Measurements from ENCODE around the gene COPE.

The COPE gene

DNA sequence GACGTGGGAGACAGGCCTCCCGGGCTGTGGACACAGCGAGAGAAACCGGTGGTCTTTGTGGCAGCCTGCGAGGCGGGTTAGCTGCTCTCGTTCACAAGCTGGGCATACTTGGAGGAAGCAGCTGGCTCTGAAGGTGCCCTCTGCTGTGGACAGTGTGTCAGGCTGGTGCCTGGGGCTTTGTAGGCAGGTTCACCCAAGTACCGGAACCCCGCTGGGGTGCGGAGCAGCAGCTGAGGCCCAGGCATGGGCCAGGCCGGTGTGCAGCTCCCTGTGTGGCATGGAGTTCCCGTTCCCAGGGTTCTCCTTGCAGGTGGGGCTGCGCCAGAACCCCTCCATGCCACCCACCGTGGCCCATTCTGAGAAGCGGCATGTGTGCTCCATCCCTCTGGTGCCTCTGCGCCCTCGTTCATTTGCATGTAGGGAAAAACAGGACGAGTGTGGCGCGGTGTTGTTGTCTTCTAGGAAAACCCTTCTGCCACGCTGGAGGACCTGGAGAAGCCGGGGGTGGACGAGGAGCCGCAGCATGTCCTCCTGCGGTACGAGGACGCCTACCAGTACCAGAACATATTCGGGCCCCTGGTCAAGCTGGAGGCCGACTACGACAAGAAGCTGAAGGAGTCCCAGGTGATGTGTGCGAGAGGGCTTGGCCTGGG, 67.4 kb downstream of the COPE start:
- no peak for DNase-seq (ENCODE audit: low read depth, low spot score)

- DNase-seq (ENCODE audit: low read depth, low spot score) = no peak
Observed at GRCh38 chr19:18850471-18851375, 68.5 kb downstream of the COPE start.

- DNase-seq (ENCODE audit: low read depth, low spot score) = no peak
Observed at GRCh38 chr19:18849838-18850400, 69.3 kb downstream of the COPE start.
